Measurements from ENCODE around the gene GRPEL2.
"Not testable (repeated sequence)": the region's sequence is repeated elsewhere in the genome, so short reads cannot be mapped to it uniquely, and the experiment has no call there.

GRPEL2 gene

DNA sequence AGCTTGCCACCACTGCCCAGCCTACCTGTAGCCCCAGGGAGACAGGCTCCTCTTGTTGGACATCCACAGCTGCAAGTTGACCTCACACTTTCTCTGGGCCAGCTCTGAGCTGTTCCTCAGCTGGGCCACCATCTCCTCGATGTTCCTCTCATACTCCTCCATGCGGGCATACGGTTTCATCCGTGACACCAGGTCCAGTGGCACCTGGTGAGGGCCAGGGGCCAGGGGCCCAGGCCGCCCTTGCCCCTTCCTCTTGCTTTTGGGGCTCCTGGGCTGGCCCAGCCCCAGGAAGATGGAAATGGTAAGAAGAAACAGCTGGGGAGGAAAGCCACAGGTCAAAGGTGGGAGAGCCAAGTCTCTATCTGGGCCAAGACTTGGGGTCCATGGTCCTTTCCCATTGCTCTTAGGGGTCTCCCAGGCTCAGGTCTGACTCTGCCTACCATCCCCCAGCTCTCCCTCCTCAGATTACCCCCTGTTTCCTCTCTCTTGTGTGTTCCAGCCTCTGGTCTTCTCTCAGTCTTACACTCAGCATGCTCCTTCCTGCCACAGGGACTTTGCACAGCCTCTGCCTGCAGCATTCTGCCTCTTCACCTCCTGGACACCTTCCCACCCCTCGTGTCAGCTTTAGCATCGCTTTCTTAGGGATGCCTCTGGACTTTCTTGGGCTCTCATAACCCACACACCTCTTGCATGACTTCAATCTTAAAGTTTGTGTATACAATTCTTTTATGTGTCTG is 31.6 kb downstream of the GRPEL2 start:
- DNase-seq (ENCODE audit: low read depth, low spot score): no peak

GRCh38 chr5:149378241-149378820 is 33.0 kb downstream of the GRPEL2 start:
- no peak for DNase-seq (ENCODE audit: low read depth, low spot score)

GRCh38 chr5:149379177-149379761 is 34.0 kb downstream of the GRPEL2 start, which contains the start of gene IL17B:
Gene IL17B (minus strand): TSS chr5:149379292. CDS start chr5:149379225, 67 bp downstream.
- no peak for DNase-seq (ENCODE audit: low read depth, low spot score)

GRCh38 chr5:149379818-149380374 is 34.6 kb downstream of the GRPEL2 start:
- DNase-seq (ENCODE audit: low read depth, low spot score): no peak

DNA sequence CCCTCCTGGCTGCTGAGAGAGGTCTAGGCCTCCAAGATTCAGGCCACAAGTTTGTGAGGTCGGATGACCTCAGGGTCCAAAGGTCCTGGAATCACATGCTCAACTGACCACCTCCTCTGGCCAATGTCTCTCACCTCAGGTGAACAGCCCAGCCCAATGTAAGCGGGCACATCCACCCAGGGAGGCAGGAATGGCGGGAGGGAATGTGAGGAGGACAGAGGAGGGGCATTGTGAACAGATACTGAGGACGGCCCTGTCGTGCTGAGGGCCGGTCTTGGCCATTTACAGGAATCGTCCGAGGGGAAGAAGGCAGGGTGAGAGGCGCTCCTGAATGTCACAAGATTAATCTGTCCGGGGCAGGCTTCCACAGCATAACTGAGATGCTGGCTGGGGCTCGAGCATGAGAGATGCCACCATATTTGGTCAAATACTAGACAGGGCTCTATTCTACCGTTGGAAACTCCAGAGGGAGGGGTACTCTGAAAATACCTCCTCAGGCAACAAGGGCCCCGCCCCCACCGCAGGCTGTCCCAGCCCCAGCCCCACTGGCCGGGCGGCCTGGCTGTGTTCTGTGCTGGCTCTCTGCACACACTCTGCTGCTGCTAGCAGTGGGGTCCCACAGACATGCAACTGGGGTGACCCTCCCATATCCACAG is 35.3 kb downstream of the GRPEL2 start:
- no peak for DNase-seq (ENCODE audit: low read depth, low spot score)

GRCh38 chr5:149381261-149381985 is 36.1 kb downstream of the GRPEL2 start:
- no peak for DNase-seq (ENCODE audit: low read depth, low spot score)

DNA sequence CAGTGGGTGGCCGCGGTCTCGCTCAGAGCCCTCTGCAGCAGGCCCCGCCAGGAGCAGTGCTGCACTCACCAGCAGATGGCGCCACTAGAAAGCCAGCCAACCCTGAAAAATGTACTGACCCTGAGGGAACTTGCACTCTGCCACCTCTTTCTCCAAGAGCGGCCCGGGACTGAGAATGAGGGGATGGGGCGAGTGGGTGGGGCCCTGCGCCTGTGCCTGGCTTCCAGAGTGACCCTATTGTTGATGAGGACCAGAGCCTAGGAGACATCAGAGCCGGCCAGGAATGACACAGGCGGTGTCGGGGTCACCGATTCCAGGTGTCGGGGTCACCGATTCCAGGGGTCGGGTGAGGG is 36.7 kb downstream of the GRPEL2 start:
- no peak for DNase-seq (ENCODE audit: low read depth, low spot score)

DNA sequence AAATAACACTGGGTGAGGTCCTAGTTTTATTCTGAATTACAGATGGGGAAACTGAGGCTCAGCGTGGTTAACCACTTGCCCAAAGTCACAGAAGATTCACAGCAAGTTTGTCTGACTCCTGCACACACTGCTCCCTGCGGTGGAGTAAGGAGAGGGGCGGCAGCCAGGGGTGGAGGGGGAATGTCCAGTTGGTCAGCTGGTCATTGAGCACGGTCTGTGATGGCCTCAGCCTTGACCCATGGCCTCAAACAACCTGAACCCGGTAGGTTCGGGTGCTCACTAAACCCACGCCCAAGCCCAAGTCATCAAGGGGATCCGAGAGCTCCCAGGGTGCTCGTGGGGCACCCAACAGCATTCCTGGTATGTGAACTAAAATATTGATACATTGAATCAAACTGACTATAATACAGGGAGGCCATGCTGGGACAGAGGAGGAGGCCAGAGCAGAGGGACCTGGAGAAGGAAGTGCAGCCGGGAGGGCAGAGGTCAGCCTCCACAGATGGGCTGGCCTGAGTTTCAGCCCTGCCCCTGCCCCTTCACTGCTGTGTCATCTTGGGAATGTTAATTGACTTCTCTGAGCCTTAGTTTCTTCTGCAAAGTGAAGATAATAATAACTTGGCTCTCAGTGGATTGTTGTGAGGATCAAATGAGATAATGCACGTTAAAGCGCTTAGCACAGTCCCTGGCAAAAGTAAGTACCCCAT is 37.4 kb downstream of the GRPEL2 start:
- no peak for DNase-seq (ENCODE audit: low read depth, low spot score)

DNA sequence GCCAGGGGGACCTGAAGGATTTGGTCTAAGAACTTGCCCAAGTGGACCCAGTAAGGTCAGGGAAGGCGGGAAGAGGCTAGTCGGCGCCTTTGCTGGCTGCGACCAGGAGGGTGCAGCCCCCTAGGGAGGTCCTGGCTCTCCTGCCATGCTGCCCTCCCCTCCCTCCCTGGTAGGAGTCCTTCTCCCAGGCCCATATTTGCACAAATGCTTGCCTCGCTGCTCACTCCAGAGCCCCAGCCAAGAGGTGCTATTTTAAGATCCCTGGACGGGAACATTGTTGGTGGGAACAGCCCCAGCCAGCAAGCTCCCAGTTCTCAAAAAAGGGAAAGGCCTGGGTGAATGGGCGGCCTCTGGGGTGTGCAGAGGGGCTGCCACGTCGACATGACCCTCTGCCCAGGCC is 38.1 kb downstream of the GRPEL2 start:
- DNase-seq (ENCODE audit: low read depth, low spot score): no peak

- no peak for DNase-seq (ENCODE audit: low read depth, low spot score)
These were observed 40.9 kb downstream of the GRPEL2 start for GRCh38 chr5:149386166-149386565.

DNA sequence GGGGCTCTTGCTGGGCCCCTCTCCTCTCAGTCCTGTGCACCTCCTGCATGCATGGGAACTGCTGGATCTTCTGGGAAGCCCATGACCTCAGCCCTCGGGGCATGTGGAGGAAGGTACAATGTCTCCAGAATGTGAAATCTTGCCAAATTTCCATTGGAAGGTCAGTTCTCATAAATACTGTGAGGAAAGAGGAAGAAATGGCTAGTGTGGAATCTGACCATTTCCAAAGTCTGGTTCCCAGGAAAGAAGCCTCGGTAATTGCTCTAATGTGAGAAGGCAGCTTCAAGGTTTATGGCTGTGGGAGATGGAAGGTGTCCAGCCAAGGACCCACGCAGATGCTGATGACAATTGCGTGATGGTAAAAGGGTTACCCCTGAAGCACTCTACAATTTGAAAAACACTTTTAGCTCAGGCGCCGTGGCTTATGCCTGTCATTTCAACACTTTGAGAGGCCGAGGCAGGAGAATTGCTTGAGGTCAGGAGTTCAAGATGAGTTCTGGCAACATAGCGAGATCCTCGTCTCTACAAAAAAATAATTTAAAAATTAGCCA is 41.9 kb downstream of the GRPEL2 start:
- DNase-seq (ENCODE audit: low read depth, low spot score): no peak

GRCh38 chr5:149387982-149388381 is 42.7 kb downstream of the GRPEL2 start:
- DNase-seq (ENCODE audit: low read depth, low spot score): no peak

- no peak for DNase-seq (ENCODE audit: low read depth, low spot score)
These were observed 43.3 kb downstream of the GRPEL2 start for GRCh38 chr5:149388498-149389190.

DNA sequence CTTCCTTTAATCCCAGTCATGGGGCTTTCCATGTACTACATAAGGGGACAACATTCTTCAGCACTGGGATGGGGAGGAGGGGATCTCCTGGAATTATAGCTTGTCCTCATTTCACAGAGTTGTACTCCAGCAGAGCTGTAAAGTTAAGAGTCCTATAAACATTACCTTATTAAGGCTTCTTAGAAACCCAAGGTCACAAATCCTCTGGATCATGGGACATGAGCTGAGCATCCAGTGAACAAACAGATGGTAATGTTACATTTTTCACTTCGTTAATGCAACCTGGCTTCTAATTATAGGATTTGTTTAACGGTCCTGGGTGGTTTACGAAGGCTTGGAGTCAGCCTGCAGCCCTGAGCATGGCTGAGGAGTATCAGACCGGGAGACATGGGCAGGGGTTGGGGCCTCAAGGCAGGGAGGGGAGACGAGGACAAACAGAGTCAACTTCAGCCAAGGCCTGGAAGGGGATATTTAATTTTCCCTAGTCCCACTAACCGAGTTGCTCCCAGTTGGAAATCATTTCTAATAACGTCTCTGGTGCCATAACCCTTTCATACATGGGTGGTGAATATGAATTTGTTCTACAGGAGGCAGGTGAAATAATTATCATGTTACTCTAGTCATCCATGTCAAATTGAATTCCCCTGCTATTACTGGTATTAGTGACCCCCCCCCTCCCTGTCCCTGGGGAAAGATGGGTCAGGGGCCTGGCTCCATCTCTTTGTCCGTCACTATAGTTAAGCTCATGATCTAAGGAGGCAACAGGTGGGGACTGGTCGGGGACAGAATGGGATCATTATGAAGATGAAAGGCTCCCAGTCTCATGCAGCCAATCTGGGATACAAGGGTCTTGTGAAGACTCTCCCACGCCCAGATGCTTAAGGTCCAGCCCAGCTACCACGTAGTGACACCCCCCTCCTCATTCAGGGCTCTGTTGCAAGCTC is 44.5 kb downstream of the GRPEL2 start:
- DNase-seq (ENCODE audit: low read depth, low spot score): no peak

- not testable (repeated sequence) for DNase-seq (ENCODE audit: low read depth, low spot score)
These were observed 45.8 kb downstream of the GRPEL2 start for GRCh38 chr5:149391076-149391475.

DNA sequence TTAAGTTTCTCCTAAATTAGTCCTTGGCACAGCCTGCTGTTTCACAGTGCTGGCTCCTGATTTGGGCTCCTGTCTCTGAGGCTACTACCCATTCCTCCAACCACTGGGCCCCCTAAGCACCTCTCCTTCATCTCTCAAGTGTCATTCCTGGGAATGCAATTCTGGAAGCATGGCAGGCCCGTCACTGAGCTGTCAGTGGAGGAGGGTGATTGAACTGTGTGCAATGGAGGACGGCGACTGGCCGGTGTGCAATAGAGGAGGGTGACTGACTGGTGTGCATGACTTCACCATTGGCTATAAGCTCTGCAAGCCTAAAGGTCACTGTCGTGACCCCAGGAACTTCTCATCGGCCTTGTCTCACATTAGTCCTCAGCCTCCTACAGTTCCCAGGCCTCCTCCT is 46.2 kb downstream of the GRPEL2 start:
- DNase-seq (ENCODE audit: low read depth, low spot score): no peak

GRCh38 chr5:149392718-149393117 is 47.4 kb downstream of the GRPEL2 start:
- no peak for DNase-seq (ENCODE audit: low read depth, low spot score)

DNA sequence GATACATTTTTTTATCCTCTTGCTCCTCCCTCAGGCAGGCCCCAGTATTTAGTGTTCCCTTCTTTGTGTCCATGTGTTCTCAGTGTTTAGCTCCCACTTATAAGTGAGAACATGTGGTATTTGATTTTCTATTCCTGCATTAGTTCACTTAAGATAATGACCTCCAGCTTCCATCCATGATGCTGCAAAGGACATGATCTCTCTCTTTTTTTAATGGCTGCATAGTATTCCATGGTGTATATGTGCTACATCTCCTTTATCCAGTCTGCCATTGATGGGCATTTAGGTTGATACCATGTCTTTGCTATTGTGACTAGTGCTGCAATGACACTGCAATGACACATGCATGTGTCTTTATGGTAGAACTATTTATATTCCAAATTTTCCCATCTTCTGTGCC is 49.7 kb downstream of the GRPEL2 start:
- DNase-seq (ENCODE audit: low read depth, low spot score): not testable (repeated sequence)

- no peak for DNase-seq (ENCODE audit: low read depth, low spot score)
These were observed 52.2 kb downstream of the GRPEL2 start for GRCh38 chr5:149397530-149397929.
